ENCODE measurements around the gene MTMR1. TPM values are rescaled to one million over a fixed set of nuclear protein-coding genes. Genes with fewer than 3 reads are reported as not detected.

MTMR1 gene
- total and polyA plus RNA-seq, 9 of the 15 experiments (the other 6 are each of a cell fraction or from before 2014, with no cell fraction given) = 0.96 to 35.4 (median 22.4) TPM

GRCh38 chrX:150692831-150693724, at the start of gene MTMR1 (continued):
- TF ChIP-seq TCF7L2 (IDR thresholded peaks at IDR 0.05; ENCODE audit: low read depth, low read length) (no peak), ZNF23 (CRISPR knock-in tag; IDR thresholded peaks at IDR 0.05) (no peak), CCNT2 (IDR thresholded peaks at IDR 0.05; ENCODE audit: borderline replicate concordance, extremely low read depth, insufficient read length, low read depth, low read length) (no peak)

GRCh38 chrX:150643958-150644357, 49.2 kb upstream of the MTMR1 start:
- Histone ChIP-seq H3K4me1 (replicated peaks in 1 of 2; ENCODE audit: control insufficient read depth in 2 of 2, insufficient read depth in 2 of 2, low read length in 2 of 2) (no peaks in the 10 kb centered on the region), H3K36me3 (ENCODE audit: control insufficient read depth, insufficient read depth, low read length) (peaks cover 4% of the 10 kb centered on the region; the same call in 2 of the 3 replicates), H3K4me3 (no peak overlapping the region), H3K9me1 (ENCODE audit: control insufficient read depth, insufficient read depth, low read length) (no peaks in the 10 kb centered on the region), H3K9me3 (replicated peaks; ENCODE audit: control insufficient read depth, insufficient read depth, low read depth, low read length) (no peaks in the 10 kb centered on the region), H3K27ac (ENCODE audit: extremely low read depth, low read depth, low read length) (no peak overlapping the region), H3K4me2 (ENCODE audit: insufficient read depth, low read length) (no peak overlapping the region), H3K79me2 (ENCODE audit: control insufficient read depth, insufficient read depth, low read length) (no peaks in the 10 kb centered on the region), H3K9ac (ENCODE audit: insufficient read depth in 1 of 2, low read depth in 2 of 2, low read length in 2 of 2) (no peak overlapping the region), H3K27me3 (ENCODE audit: control insufficient read depth in 2 of 2, insufficient read depth in 2 of 2, low read length in 2 of 2) (no peaks in the 10 kb centered on the region), H4K20me1 (replicated peaks; ENCODE audit: control insufficient read depth, insufficient read depth, low read length) (no peaks in the 10 kb centered on the region), H2AFZ (ENCODE audit: low read depth, low read length) (no peak overlapping the region)
- no TSS peak for BruUV-seq (replicated peaks)
- DNase-seq (ENCODE audit: extremely low read depth in 1 of 4, low spot score in 3 of 4) = no peak
- in situ Hi-C loops (cut with MboI) (no loop called here), intact Hi-C loops (cut with micrococcal nuclease) (no loop called here)
- no peak for FAIRE-seq
- WGBS (ENCODE audit: insufficient coverage, low coverage, missing lambda C conversion rate) = 58% methylated on average over 2 of the region's 2 CpGs
- ATAC-seq = no peak
- POLR2A ChIA-PET = no interaction called here
- TF ChIP-seq DPF2 (IDR thresholded peaks at IDR 0.05) (no peak), ZNF76 (CRISPR knock-in tag; IDR thresholded peaks at IDR 0.05; ENCODE audit: borderline replicate concordance) (no peak), IRF2 (CRISPR knock-in tag; IDR thresholded peaks at IDR 0.05) (no peak), PTRF (tag; IDR thresholded peaks at IDR 0.05) (no peak), TGIF2 (CRISPR knock-in tag; IDR thresholded peaks at IDR 0.05) (no peak)
- TF ChIP-seq, protein P1, sequence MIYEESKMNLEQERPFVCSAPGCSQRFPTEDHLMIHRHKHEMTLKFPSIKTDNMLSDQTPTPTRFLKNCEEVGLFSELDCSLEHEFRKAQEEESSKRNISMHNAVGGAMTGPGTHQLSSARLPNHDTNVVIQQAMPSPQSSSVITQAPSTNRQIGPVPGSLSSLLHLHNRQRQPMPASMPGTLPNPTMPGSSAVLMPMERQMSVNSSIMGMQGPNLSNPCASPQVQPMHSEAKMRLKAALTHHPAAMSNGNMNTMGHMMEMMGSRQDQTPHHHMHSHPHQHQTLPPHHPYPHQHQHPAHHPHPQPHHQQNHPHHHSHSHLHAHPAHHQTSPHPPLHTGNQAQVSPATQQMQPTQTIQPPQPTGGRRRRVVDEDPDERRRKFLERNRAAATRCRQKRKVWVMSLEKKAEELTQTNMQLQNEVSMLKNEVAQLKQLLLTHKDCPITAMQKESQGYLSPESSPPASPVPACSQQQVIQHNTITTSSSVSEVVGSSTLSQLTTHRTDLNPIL (CRISPR knock-in tag; IDR thresholded peaks at IDR 0.05) = no peak
- CTCF ChIA-PET (ENCODE audit: low intra/inter-chr PET ratio) = no interaction called here
